ENCODE results near the gene VAT1.

DNA sequence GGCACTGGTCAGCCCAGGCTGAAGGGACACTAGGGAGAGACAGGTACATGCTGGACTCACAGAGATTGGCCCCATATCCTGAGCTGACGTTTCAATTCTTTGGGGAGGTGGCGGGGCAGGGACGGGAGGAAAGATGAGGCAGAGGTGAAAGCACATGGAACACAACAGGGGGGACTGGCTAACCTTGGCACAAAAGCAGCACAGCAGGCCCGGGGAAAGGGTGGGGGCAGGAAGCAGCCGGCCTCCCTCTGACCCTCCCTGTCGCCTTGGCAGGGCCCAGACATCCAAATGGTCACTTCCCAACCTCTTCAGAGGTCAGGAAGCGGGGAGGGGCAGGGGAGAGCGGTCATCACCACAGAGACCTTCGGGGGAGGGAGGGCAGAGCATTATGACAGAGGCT lies 6.6 kb downstream of the VAT1 start:
- TF ChIP-seq ZNF175 (CRISPR knock-in tag; IDR thresholded peaks at IDR 0.05; ENCODE audit: low read depth) (no peak), CREB1 (IDR thresholded peaks at IDR 0.05) (no peak), CREB1 (CRISPR knock-in tag; IDR thresholded peaks at IDR 0.05) (no peak), POLR2AphosphoS5 (IDR thresholded peaks at IDR 0.05; ENCODE audit: control insufficient read depth, insufficient read depth, low read depth, low read length) (no peak), NFE2L1 (tag; IDR thresholded peaks at IDR 0.05; ENCODE audit: borderline replicate concordance, low read depth) (no peak), TFAM (CRISPR knock-in tag; conservative IDR thresholded peaks at IDR 0.05) (no peak), TFE3 (CRISPR knock-in tag; IDR thresholded peaks at IDR 0.05) (no peak), ESRRA (IDR thresholded peaks at IDR 0.05; ENCODE audit: borderline replicate concordance, low read depth) (no peak), IRF2 (CRISPR knock-in tag; IDR thresholded peaks at IDR 0.05) (no peak), E4F1 (CRISPR knock-in tag; IDR thresholded peaks at IDR 0.05; ENCODE audit: borderline replicate concordance) (no peak), SIRT6 (IDR thresholded peaks at IDR 0.05; ENCODE audit: low read depth, low read length) (no peak)
- TF ChIP-seq, protein P1, sequence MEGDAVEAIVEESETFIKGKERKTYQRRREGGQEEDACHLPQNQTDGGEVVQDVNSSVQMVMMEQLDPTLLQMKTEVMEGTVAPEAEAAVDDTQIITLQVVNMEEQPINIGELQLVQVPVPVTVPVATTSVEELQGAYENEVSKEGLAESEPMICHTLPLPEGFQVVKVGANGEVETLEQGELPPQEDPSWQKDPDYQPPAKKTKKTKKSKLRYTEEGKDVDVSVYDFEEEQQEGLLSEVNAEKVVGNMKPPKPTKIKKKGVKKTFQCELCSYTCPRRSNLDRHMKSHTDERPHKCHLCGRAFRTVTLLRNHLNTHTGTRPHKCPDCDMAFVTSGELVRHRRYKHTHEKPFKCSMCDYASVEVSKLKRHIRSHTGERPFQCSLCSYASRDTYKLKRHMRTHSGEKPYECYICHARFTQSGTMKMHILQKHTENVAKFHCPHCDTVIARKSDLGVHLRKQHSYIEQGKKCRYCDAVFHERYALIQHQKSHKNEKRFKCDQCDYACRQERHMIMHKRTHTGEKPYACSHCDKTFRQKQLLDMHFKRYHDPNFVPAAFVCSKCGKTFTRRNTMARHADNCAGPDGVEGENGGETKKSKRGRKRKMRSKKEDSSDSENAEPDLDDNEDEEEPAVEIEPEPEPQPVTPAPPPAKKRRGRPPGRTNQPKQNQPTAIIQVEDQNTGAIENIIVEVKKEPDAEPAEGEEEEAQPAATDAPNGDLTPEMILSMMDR (IDR thresholded peaks at IDR 0.05 in 2 of 3, conservative IDR thresholded peaks at IDR 0.05 in 1 of 3; ENCODE audit: insufficient read depth in 2 of 3, low read depth in 1 of 3, low read length in 3 of 3) = no peak

All from K562 (cell line).